GM19397 (cell line): ENCODE measurements around the gene ALG8.
"Not testable (repeated sequence)": the region's sequence is repeated elsewhere in the genome, so short reads cannot be mapped to it uniquely, and the experiment has no call there.

Experiments used
- ATAC-seq: cut with Tn5 transposase; IDR thresholded peaks from one replicate; pipeline ENCODE4 v1.9.1; 2021; ENCODE audit warnings: mild to moderate bottlenecking, moderate library complexity; ENCODE audit not compliant: unreplicated experiment

The ALG8 gene

GRCh38 chr11:78076733-78077403 is 62.6 kb downstream of the ALG8 start:
- ATAC-seq, result no peak

DNA sequence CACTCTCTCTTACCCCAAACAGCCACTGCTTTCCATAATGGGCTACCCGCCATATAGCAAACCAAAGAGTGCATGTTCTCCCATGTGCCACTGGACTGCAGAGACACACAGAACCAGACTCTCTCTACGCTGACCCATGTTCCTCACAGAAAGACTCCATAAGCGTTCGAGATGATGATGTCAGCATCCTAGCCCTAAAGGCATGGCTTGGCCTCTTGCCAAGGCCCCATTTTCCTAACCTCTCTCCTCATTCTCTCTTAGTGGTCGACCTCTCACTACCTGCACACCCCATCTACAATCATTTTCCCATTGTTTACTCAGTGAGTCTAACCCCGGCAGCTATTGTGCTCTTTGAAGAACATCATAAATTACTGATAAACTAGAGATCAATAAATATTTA is 64.7 kb downstream of the ALG8 start:
- ATAC-seq, result no peak

- ATAC-seq, result no peak
These were observed 67.0 kb downstream of the ALG8 start for GRCh38 chr11:78072455-78072854.

DNA sequence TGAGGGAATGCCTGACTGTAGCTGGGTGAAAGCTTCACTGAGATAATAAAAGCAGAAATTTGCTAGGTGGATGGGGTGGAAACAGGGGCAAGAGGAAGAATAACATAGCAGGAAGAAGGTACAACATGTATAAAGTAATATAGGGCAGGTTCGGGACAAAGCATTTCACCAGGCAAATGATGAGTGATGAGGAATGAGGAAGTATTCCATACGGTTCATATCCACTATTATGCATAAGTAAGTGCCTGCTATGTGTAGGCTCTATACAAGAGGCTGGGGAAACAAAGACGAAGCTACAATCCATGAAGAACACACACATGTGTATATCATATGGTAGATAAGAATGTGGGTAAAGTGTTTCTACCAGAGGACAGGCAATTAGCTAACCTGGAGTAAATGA is 67.7 kb downstream of the ALG8 start:
- no peak for ATAC-seq

DNA sequence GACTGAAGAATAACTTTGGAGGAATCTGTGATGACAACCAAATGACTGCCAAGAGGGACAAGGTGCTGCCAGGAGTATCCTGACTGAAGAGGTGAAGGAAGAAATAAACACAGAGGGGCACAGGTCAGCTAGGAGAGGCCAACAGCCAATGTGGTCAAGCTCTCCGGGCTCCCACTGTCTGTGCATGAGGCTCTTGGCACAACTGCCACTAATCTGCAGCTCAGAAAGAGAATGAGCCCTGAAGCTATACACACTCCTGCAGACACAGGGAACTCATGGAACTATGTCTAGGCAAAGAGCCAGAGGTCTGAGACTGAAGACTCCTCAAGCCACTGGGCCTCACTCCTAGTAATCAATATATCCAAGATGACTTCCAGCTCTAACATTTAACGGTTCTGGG is 68.8 kb downstream of the ALG8 start:
- ATAC-seq, result no peak

DNA sequence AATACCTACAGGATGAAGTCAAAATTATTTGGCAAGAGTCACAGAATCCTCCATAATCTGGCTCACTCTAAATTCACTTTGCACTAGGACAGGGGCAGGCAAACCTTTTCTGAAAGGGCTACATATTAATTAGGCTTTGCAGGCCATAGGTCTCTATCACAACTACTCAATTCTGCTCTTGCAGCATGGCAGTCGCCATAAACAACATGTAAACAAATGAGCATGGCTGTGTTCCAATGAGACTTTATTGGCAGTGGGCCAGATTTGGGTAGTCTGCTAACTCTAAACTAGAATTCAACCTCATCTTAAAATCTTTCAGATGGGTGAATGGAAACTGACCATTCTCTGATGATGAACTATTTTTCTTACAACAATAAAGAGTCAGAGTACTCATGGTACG is 70.0 kb downstream of the ALG8 start:
- no peak for ATAC-seq

DNA sequence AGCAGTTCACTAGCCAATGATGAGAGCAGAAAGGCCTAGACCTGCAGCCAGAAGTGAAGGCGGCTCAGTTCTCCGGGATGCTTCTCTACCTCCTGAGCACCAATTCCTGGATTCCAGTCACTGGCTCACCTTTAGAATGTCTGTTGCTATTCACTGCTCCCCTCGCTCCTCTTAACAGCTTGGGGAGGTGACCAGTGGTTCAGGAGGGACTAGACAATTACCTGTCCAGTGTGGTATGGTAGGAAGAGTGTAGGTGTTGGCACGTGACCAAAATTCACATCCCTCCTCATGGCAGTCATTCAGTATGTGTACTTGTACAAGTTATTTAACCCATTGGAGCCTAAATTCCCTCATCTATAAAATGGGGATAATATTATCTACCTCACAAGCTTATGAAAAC is 71.7 kb downstream of the ALG8 start:
- ATAC-seq, result no peak

- no peak for ATAC-seq
These were observed 73.0 kb downstream of the ALG8 start for GRCh38 chr11:78066471-78066870.

- ATAC-seq, result no peak
These were observed 74.2 kb downstream of the ALG8 start for GRCh38 chr11:78065203-78065602.

GRCh38 chr11:78063440-78064181 is 75.8 kb downstream of the ALG8 start, which contains the start of gene THRSP:
Gene THRSP (plus strand): TSS chr11:78063861. CDS start chr11:78063882, 21 bp downstream.
- no peak for ATAC-seq

GRCh38 chr11:78062671-78063070 is 76.8 kb downstream of the ALG8 start:
- ATAC-seq, result no peak

DNA sequence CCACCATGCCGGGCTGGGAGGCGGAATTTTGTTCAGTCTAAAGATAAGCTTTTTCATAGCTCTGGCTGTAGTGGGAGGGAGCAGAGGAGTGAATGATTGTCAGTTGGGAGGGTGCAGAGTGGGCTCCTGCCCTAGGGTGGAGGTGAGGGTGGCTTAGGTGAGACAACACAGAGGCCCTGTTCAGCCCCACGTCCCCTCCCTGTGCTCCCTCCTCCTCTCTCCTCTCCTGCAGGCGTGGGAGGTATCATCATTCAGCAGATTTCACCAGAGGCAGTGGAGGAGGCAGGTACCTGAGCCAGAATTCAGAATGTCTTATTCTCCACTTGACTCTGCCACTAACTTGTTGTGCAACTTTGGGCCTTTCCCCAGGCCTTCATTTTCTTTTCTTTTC is 77.5 kb downstream of the ALG8 start:
- ATAC-seq, result no peak

DNA sequence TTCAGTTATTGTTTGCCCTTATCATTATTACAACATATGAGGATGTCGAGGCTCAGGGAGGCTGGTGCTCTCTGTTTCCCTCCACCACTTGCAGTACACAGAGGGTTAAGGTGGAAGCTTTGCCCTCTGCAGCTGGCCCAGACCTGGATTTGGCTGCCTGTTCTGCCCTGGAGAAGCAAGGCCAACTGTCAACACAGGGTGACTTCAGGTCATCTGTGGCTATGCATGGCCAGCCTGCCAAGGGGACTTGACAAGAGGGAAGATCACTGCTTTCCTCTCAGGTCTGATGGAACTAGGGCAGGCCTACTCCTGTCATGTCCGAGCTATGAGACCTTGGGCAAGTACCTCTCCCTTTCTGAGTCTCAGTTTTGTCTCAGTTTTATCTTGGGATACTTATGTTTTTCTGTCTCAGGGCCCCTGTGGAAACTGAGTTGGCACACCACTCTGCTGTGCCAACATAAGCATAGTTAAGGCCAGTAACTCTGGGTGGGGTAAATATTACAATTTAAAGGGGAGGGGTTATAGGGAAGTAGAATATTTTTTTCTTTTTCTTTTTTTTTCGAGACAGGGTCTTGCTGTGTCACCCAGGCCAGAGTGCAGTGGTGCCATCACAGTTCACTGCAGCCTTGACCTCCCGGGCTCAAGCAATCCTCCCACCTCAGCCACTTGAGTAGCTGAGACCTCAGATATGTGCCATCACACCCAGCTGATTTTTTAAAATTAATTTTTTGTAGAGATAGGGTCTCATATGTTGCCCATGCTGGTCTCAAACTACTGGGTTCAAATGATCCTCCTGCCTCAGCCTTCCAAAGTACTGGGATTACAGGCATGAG is 78.1 kb downstream of the ALG8 start:
- ATAC-seq, result no peak

- ATAC-seq, result no peak
These were observed 78.9 kb downstream of the ALG8 start for GRCh38 chr11:78060533-78060932.

- not testable (repeated sequence) for ATAC-seq
These were observed 79.6 kb downstream of the ALG8 start for GRCh38 chr11:78059749-78060328.

- ATAC-seq, result no peak
These were observed 81.9 kb downstream of the ALG8 start for GRCh38 chr11:78057462-78058055.

DNA sequence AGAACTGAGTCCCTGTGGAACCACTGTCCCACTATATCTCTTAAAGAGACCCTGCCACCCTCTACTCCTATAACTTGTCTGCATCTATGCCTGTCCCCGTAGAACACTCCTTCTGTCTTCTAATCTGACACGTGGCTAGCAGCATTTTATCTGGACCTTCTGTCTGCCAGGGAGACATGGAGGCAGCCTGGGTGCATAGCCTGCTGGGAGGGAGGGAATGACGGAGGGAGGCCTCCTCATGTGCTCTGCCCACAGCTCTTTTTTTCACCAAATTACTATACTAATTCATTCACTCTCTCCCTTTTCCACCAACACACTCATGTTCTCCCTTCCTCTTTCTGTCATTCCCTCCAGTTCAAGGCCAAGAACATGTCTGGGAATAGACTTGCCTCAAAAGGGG is 83.3 kb downstream of the ALG8 start:
- ATAC-seq, result no peak

GRCh38 chr11:78054971-78055370 is 84.5 kb downstream of the ALG8 start:
- no peak for ATAC-seq

DNA sequence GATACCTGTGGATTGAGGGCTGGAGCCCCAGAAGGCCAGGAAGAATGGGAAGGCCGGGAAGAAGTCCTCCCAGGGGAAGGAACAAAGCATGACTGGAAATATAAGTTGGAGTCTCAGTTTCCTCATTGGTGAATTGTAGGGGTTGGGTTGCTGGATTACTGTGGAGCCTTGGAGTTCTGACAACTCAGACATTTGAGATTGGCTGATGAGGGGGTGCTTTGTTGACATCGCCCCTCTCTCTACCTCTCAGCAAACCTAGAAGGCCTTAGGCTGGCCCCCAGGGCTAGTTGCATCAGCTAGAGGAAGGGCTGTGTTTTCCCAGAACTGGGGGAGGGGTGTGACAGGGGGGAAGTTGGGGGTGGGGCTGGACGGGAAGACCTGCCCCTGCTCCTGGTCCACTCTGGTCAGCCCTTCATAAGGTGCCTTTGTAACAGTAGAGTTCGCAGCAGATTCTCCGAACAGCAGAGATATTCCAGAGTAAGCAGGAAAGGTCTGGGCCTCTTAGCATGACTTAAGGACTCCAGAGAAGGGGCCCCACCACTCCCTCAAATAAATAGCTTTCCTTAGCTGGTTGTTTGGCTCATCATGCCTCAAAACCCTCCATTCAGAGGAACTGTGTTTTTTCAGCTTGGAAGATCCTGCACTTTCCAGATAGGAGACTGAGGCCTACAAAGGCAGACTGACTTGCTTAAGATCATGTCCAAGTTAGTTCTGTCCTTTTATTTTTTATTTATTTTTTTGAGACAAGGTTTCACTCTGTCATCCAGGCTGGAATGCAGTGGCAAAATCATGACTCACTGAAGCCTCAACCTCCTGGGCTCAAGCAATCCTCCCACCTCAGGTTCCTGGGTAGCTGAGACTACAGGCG is 88.2 kb downstream of the ALG8 start:
- no peak for ATAC-seq
